BLaER1 (cell line): ENCODE results near the gene GABRG3.

Experiments used
- H3K27ac ChIP-seq: shearing (Covaris generic); formaldehyde crosslinking; 2 replicates; pipeline ENCODE4 v1.8.1; 2022
- H3K27me3 ChIP-seq: shearing (Covaris generic); formaldehyde crosslinking; 2 replicates; pipeline ENCODE4 v1.8.1; 2022
- H3K36me3 ChIP-seq: shearing (Covaris generic); formaldehyde crosslinking; 2 replicates; pipeline ENCODE4 v1.8.1; 2022
- H3K4me1 ChIP-seq: shearing (Covaris generic); formaldehyde crosslinking; 2 replicates; pipeline ENCODE4 v1.8.1; 2022
- H3K4me2 ChIP-seq: shearing (Covaris generic); formaldehyde crosslinking; 2 replicates; pipeline ENCODE4 v1.8.1; 2022
- H3K4me3 ChIP-seq: shearing (Covaris generic); formaldehyde crosslinking; 2 replicates; pipeline ENCODE4 v1.8.1; 2022
- H3K9ac ChIP-seq: shearing (Covaris generic); formaldehyde crosslinking; 2 replicates; pipeline ENCODE4 v1.8.1; 2022
- H3K9me3 ChIP-seq: shearing (Covaris generic); formaldehyde crosslinking; 2 replicates; pipeline ENCODE4 v1.8.1; 2022
- H4K20me1 ChIP-seq: shearing (Covaris generic); formaldehyde crosslinking; 2 replicates; pipeline ENCODE4 v1.8.1; 2022
- Cebpa-rat ChIP-seq: shearing (Covaris generic); IDR thresholded peaks from 2 replicates; pipeline ENCODE4 v1.8.1; 2022

Gene GABRG3

GRCh38 chr15:27249046-27249759 lies 278.2 kb downstream of the GABRG3 start:
- TF ChIP-seq Cebpa-rat: no peak
- H3K36me3 ChIP-seq: no peaks in the 10 kb centered on the region
- H3K4me3 ChIP-seq: no peak overlapping the region
- H4K20me1 ChIP-seq: no peaks in the 10 kb centered on the region
- H3K4me1 ChIP-seq: peaks cover 22% of the 10 kb centered on the region
- H3K27me3 ChIP-seq: no peaks in the 10 kb centered on the region
- H3K27ac ChIP-seq: no peak overlapping the region
- peaks cover 13% of the 10 kb centered on the region for H3K9me3 ChIP-seq
- no peak overlapping the region for H3K9ac ChIP-seq
- no peak overlapping the region for H3K4me2 ChIP-seq

GRCh38 chr15:27249760-27250109 lies 278.8 kb downstream of the GABRG3 start:
- Histone ChIP-seq H3K36me3 (no peaks in the 10 kb centered on the region), H3K9me3 (peaks cover 13% of the 10 kb centered on the region), H3K4me3 (no peak overlapping the region), H3K9ac (no peak overlapping the region), H3K27ac (no peak overlapping the region), H3K4me2 (peak overlapping the region; percentile 6; the same call in 1 of the 2 replicates), H3K27me3 (no peaks in the 10 kb centered on the region), H3K4me1 (peaks cover 17% of the 10 kb centered on the region), H4K20me1 (no peaks in the 10 kb centered on the region)
- no peak for TF ChIP-seq Cebpa-rat

GRCh38 chr15:27250223-27250622 lies 279.2 kb downstream of the GABRG3 start:
- Histone ChIP-seq H3K36me3 (no peaks in the 10 kb centered on the region), H4K20me1 (no peaks in the 10 kb centered on the region), H3K4me2 (peak overlapping the region; percentile 6; the same call in 1 of the 2 replicates), H3K4me1 (peaks cover 12% of the 10 kb centered on the region), H3K27me3 (no peaks in the 10 kb centered on the region), H3K27ac (no peak overlapping the region), H3K9me3 (peaks cover 13% of the 10 kb centered on the region), H3K4me3 (no peak overlapping the region), H3K9ac (no peak overlapping the region)
- TF ChIP-seq Cebpa-rat: no peak

- H3K4me1 ChIP-seq: peaks cover 9% of the 10 kb centered on the region
- no peaks in the 10 kb centered on the region for H4K20me1 ChIP-seq
- H3K9ac ChIP-seq: no peak overlapping the region
- H3K27me3 ChIP-seq: no peaks in the 10 kb centered on the region
- no peak overlapping the region for H3K4me2 ChIP-seq
- H3K4me3 ChIP-seq: no peak overlapping the region
- TF ChIP-seq Cebpa-rat: no peak
- no peaks in the 10 kb centered on the region for H3K36me3 ChIP-seq
- no peak overlapping the region for H3K27ac ChIP-seq
- no peaks in the 10 kb centered on the region for H3K9me3 ChIP-seq
These were observed 283.1 kb downstream of the GABRG3 start for GRCh38 chr15:27254055-27254454.

- no peak overlapping the region for H3K4me2 ChIP-seq
- H3K36me3 ChIP-seq: no peaks in the 10 kb centered on the region
- no peak overlapping the region for H3K9ac ChIP-seq
- H4K20me1 ChIP-seq: no peaks in the 10 kb centered on the region
- no peaks in the 10 kb centered on the region for H3K27me3 ChIP-seq
- no peaks in the 10 kb centered on the region for H3K9me3 ChIP-seq
- no peak for TF ChIP-seq Cebpa-rat
- H3K4me3 ChIP-seq: no peak overlapping the region
- peaks cover 6% of the 10 kb centered on the region for H3K4me1 ChIP-seq
- no peak overlapping the region for H3K27ac ChIP-seq
These were observed 283.8 kb downstream of the GABRG3 start for GRCh38 chr15:27254801-27255200.

- Histone ChIP-seq H3K4me2 (no peak overlapping the region), H3K9me3 (no peaks in the 10 kb centered on the region), H3K4me1 (no peaks in the 10 kb centered on the region), H3K4me3 (no peak overlapping the region), H4K20me1 (no peaks in the 10 kb centered on the region), H3K36me3 (no peaks in the 10 kb centered on the region), H3K27ac (no peak overlapping the region), H3K9ac (no peak overlapping the region), H3K27me3 (no peaks in the 10 kb centered on the region)
- TF ChIP-seq Cebpa-rat: no peak
These were observed 285.5 kb downstream of the GABRG3 start for GRCh38 chr15:27256446-27256845.

- no peaks in the 10 kb centered on the region for H3K36me3 ChIP-seq
- H3K9me3 ChIP-seq: no peaks in the 10 kb centered on the region
- H3K4me2 ChIP-seq: no peak overlapping the region
- no peak overlapping the region for H3K27ac ChIP-seq
- no peaks in the 10 kb centered on the region for H3K4me1 ChIP-seq
- no peaks in the 10 kb centered on the region for H4K20me1 ChIP-seq
- H3K9ac ChIP-seq: no peak overlapping the region
- no peak for TF ChIP-seq Cebpa-rat
- no peaks in the 10 kb centered on the region for H3K27me3 ChIP-seq
- H3K4me3 ChIP-seq: no peak overlapping the region
These were observed 287.3 kb downstream of the GABRG3 start for GRCh38 chr15:27258287-27258686.

- Histone ChIP-seq H3K27me3 (no peaks in the 10 kb centered on the region), H3K9ac (no peak overlapping the region), H3K4me3 (no peak overlapping the region), H3K9me3 (no peaks in the 10 kb centered on the region), H4K20me1 (no peaks in the 10 kb centered on the region), H3K27ac (no peak overlapping the region), H3K36me3 (no peaks in the 10 kb centered on the region), H3K4me2 (no peak overlapping the region), H3K4me1 (no peaks in the 10 kb centered on the region)
- TF ChIP-seq Cebpa-rat: no peak
These were observed 289.5 kb downstream of the GABRG3 start for GRCh38 chr15:27260523-27260922.

GRCh38 chr15:27268923-27269322 lies 297.9 kb downstream of the GABRG3 start:
- no peak overlapping the region for H3K4me2 ChIP-seq
- H4K20me1 ChIP-seq: no peaks in the 10 kb centered on the region
- H3K4me3 ChIP-seq: no peak overlapping the region
- H3K27me3 ChIP-seq: no peaks in the 10 kb centered on the region
- no peaks in the 10 kb centered on the region for H3K9me3 ChIP-seq
- H3K36me3 ChIP-seq: no peaks in the 10 kb centered on the region
- H3K27ac ChIP-seq: no peak overlapping the region
- H3K4me1 ChIP-seq: no peaks in the 10 kb centered on the region
- no peak for TF ChIP-seq Cebpa-rat
- H3K9ac ChIP-seq: no peak overlapping the region

- Histone ChIP-seq H3K4me1 (no peaks in the 10 kb centered on the region), H4K20me1 (no peaks in the 10 kb centered on the region), H3K27me3 (no peaks in the 10 kb centered on the region), H3K4me2 (no peak overlapping the region), H3K27ac (no peak overlapping the region), H3K36me3 (no peaks in the 10 kb centered on the region), H3K9ac (no peak overlapping the region), H3K9me3 (no peaks in the 10 kb centered on the region), H3K4me3 (no peak overlapping the region)
- TF ChIP-seq Cebpa-rat: no peak
These were observed 300.3 kb downstream of the GABRG3 start for GRCh38 chr15:27271258-27271657.

GRCh38 chr15:27272427-27272826 lies 301.4 kb downstream of the GABRG3 start:
- H3K4me2 ChIP-seq: no peak overlapping the region
- H4K20me1 ChIP-seq: no peaks in the 10 kb centered on the region
- TF ChIP-seq Cebpa-rat: no peak
- H3K9ac ChIP-seq: no peak overlapping the region
- no peaks in the 10 kb centered on the region for H3K9me3 ChIP-seq
- H3K27me3 ChIP-seq: no peaks in the 10 kb centered on the region
- no peak overlapping the region for H3K27ac ChIP-seq
- H3K4me1 ChIP-seq: no peaks in the 10 kb centered on the region
- no peak overlapping the region for H3K4me3 ChIP-seq
- no peaks in the 10 kb centered on the region for H3K36me3 ChIP-seq
